ENCODE results near the gene INAVA. TPM values are rescaled to one million over a fixed set of nuclear protein-coding genes. Genes with fewer than 3 reads are reported as not detected.

INAVA gene
- total and polyA plus RNA-seq, 4 donors, result 0.19 to 3.1 (median 0.50) TPM

DNA sequence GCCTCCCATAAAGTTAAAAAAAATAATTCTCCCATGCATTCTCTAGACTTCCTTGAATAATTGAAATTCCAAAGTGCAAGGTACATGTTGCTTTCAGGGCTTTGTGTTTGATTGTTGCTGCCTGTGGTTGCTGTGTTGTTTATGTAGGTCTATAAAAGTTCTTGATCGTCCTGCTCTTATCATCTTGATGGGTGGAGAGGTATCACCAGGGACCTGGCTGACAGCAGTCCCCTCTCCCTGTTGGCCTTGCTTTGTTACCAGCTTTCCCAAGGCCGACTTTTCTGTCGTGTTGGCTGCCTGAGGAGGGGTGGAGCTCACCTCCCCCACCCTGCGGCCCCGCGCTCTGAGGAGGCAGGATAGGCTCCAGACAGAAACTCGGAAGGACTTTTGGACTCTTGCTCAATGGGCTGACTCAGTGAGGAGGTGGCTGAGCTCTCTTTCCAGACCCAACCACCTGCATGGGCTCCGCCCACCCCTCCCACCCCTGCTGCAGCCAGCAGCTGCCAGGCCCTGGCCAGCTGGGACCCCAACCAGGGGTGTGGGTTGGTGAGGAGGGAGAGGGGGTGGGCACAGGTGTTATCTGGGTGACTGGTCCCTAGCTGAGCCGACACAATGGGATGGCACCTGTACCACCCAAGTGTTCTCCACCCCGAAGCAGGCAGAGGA is 2.0 kb downstream of the INAVA start:
- peak; percentile 61 for DNase-seq (ENCODE audit: low spot score)
- H3K9me3 ChIP-seq (ENCODE audit: control insufficient read depth in 4 of 4, low read length in 3 of 4), result no peaks in the 10 kb centered on the region
- no peaks in the 10 kb centered on the region for H3K27me3 ChIP-seq (ENCODE audit: control insufficient read depth in 4 of 4, insufficient read depth in 4 of 4, low read length in 3 of 4)
- no peak overlapping the region for H3K9ac ChIP-seq (ENCODE audit: low read depth in 1 of 2, low read length in 2 of 2)
- peaks cover 0 to 13% (median 9%) of the 10 kb centered on the region in 4 donors for H3K4me1 ChIP-seq (ENCODE audit: control insufficient read depth in 4 of 4, insufficient read depth in 4 of 4, low read length in 3 of 4)
- WGBS, result 49% methylated on average over 10 of the region's 10 CpGs
- no peak overlapping the region for H3K27ac ChIP-seq (ENCODE audit: low read depth in 1 of 2, low read length in 2 of 2)
- no peaks in the 10 kb centered on the region for H3K36me3 ChIP-seq (ENCODE audit: control insufficient read depth in 4 of 4, insufficient read depth in 3 of 4, low read depth in 1 of 4, low read length in 3 of 4)
- TF ChIP-seq, protein P1, sequence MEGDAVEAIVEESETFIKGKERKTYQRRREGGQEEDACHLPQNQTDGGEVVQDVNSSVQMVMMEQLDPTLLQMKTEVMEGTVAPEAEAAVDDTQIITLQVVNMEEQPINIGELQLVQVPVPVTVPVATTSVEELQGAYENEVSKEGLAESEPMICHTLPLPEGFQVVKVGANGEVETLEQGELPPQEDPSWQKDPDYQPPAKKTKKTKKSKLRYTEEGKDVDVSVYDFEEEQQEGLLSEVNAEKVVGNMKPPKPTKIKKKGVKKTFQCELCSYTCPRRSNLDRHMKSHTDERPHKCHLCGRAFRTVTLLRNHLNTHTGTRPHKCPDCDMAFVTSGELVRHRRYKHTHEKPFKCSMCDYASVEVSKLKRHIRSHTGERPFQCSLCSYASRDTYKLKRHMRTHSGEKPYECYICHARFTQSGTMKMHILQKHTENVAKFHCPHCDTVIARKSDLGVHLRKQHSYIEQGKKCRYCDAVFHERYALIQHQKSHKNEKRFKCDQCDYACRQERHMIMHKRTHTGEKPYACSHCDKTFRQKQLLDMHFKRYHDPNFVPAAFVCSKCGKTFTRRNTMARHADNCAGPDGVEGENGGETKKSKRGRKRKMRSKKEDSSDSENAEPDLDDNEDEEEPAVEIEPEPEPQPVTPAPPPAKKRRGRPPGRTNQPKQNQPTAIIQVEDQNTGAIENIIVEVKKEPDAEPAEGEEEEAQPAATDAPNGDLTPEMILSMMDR (IDR thresholded peaks at IDR 0.05; ENCODE audit: low read depth, low read length, missing input control), result no peak
- TF ChIP-seq JUND (IDR thresholded peaks at IDR 0.05) (peak in 1 of 2 donors; percentile 78), SP1 (IDR thresholded peaks at IDR 0.05) (peak; percentile 72), HNF4A (conservative IDR thresholded peaks at IDR 0.05) (peak; percentile 79 to 81), RXRA (IDR thresholded peaks at IDR 0.05) (peak in 1 of 2 donors; percentile 16), TAF1 (conservative IDR thresholded peaks at IDR 0.05) (no peak), FOXA1 (IDR thresholded peaks at IDR 0.05) (no peak), EGR1 (IDR thresholded peaks at IDR 0.05; ENCODE audit: low read depth in 2 of 2) (no peak), HNF4G (IDR thresholded peaks at IDR 0.05) (peak; percentile 80)
- TF ChIP-seq, protein P2, sequence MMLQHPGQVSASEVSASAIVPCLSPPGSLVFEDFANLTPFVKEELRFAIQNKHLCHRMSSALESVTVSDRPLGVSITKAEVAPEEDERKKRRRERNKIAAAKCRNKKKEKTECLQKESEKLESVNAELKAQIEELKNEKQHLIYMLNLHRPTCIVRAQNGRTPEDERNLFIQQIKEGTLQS (IDR thresholded peaks at IDR 0.05), result no peak
- no peak overlapping the region for H3K4me3 ChIP-seq (ENCODE audit: low read depth in 1 of 3, low read length in 3 of 3)

DNA sequence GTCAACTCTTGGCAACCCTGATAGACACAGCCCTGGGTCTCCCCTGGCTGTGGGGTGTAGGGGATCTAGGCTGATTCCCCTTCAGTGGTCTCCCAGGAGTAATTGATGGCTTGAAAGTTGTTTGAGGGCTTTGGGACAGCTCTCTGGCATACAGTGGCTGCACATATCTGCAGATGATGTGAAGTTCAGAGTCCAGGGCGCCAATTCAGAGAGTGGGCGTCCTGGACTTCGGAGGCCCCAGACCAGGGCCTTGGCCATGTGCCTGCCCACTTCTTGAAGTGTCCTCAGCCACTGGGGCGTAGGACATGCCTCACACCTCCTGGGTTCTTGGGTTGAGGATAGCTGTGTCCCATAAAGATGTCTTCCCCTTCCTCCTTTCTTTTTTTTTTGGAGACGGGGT is 2.6 kb downstream of the INAVA start:
- DNase-seq (ENCODE audit: low spot score), result no peak
- H3K4me3 ChIP-seq (ENCODE audit: low read depth in 1 of 3, low read length in 3 of 3), result no peak overlapping the region
- no peak overlapping the region for H3K9ac ChIP-seq (ENCODE audit: low read depth in 1 of 2, low read length in 2 of 2)
- no peaks in the 10 kb centered on the region for H3K9me3 ChIP-seq (ENCODE audit: control insufficient read depth in 4 of 4, low read length in 3 of 4)
- no peak for TF ChIP-seq HNF4G (IDR thresholded peaks at IDR 0.05)
- no peak for TF ChIP-seq GABPA (IDR thresholded peaks at IDR 0.05 in 1 of 2, conservative IDR thresholded peaks at IDR 0.05 in 1 of 2)
- TF ChIP-seq RAD21 (IDR thresholded peaks at IDR 0.05), result no peak
- TF ChIP-seq, protein P3, sequence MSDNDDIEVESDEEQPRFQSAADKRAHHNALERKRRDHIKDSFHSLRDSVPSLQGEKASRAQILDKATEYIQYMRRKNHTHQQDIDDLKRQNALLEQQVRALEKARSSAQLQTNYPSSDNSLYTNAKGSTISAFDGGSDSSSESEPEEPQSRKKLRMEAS (IDR thresholded peaks at IDR 0.05), result no peak
- TF ChIP-seq, protein P4, sequence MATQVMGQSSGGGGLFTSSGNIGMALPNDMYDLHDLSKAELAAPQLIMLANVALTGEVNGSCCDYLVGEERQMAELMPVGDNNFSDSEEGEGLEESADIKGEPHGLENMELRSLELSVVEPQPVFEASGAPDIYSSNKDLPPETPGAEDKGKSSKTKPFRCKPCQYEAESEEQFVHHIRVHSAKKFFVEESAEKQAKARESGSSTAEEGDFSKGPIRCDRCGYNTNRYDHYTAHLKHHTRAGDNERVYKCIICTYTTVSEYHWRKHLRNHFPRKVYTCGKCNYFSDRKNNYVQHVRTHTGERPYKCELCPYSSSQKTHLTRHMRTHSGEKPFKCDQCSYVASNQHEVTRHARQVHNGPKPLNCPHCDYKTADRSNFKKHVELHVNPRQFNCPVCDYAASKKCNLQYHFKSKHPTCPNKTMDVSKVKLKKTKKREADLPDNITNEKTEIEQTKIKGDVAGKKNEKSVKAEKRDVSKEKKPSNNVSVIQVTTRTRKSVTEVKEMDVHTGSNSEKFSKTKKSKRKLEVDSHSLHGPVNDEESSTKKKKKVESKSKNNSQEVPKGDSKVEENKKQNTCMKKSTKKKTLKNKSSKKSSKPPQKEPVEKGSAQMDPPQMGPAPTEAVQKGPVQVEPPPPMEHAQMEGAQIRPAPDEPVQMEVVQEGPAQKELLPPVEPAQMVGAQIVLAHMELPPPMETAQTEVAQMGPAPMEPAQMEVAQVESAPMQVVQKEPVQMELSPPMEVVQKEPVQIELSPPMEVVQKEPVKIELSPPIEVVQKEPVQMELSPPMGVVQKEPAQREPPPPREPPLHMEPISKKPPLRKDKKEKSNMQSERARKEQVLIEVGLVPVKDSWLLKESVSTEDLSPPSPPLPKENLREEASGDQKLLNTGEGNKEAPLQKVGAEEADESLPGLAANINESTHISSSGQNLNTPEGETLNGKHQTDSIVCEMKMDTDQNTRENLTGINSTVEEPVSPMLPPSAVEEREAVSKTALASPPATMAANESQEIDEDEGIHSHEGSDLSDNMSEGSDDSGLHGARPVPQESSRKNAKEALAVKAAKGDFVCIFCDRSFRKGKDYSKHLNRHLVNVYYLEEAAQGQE (IDR thresholded peaks at IDR 0.05), result no peak
- TF ChIP-seq, protein P1 (IDR thresholded peaks at IDR 0.05; ENCODE audit: low read depth, low read length, missing input control), result no peak
- no peak for TF ChIP-seq SP1 (IDR thresholded peaks at IDR 0.05)
- no peak for TF ChIP-seq HNF4A (conservative IDR thresholded peaks at IDR 0.05)
- peaks cover 0 to 11% (median 7%) of the 10 kb centered on the region in 4 donors for H3K4me1 ChIP-seq (ENCODE audit: control insufficient read depth in 4 of 4, insufficient read depth in 4 of 4, low read length in 3 of 4)
- WGBS, result 85% methylated on average over 5 of the region's 5 CpGs
- H3K27ac ChIP-seq (ENCODE audit: low read depth in 1 of 2, low read length in 2 of 2), result no peak overlapping the region
- H3K27me3 ChIP-seq (ENCODE audit: control insufficient read depth in 4 of 4, insufficient read depth in 4 of 4, low read length in 3 of 4), result no peaks in the 10 kb centered on the region
- H3K36me3 ChIP-seq (ENCODE audit: control insufficient read depth in 4 of 4, insufficient read depth in 3 of 4, low read depth in 1 of 4, low read length in 3 of 4), result no peaks in the 10 kb centered on the region

Measured in liver (tissue), 9 donors.